Hepatocyte (in vitro differentiated cells): Measurements from ENCODE around the gene VCP.

Source experiments
- CTCF ChIP-seq: fragments of 200-600 bp; sonication (generic); IDR thresholded peaks from 2 replicates; pipeline ENCODE4 v1.5.1; 2016; ENCODE audit warnings: antibody characterized with exemption, mild to moderate bottlenecking; ENCODE audit not compliant: poor library complexity
- EZH2phosphoT487 ChIP-seq: fragments of 200-600 bp; sonication (generic); IDR thresholded peaks from one replicate; pipeline ENCODE4 v1.6.1; 2018; ENCODE audit warnings: antibody characterized with exemption, mild to moderate bottlenecking, low read depth, moderate library complexity; ENCODE audit not compliant: unreplicated experiment, severe bottlenecking

GRCh38 chr9:35067056-35067455, 5.4 kb downstream of the VCP start:
- no peak for TF ChIP-seq EZH2phosphoT487
- no peak for TF ChIP-seq CTCF
